NB4 (cell line): Measurements from ENCODE around the gene PLLP.

Experiments
- CTCF ChIP-seq: IDR thresholded peaks from one replicate; pipeline ENCODE4 v1.5.1; 2012; ENCODE audit warnings: low read depth, low read length
- MYC ChIP-seq: IDR thresholded peaks from 2 replicates; pipeline ENCODE4 v1.6.1; 2011; ENCODE audit warnings: low read depth, low read length
- POLR2A ChIP-seq: IDR thresholded peaks from 2 replicates; pipeline ENCODE4 v1.6.1; 2011; ENCODE audit warnings: mild to moderate bottlenecking; ENCODE audit not compliant: insufficient read length; ENCODE audit errors: extremely low read depth

GRCh38 chr16:57239107-57239506 is 45.4 kb downstream of the PLLP start:
- TF ChIP-seq CTCF: no peak
- TF ChIP-seq MYC: no peak
- no peak for TF ChIP-seq POLR2A
